ENCODE measurements around the gene EPHA3. TPM values are rescaled to one million over a fixed set of nuclear protein-coding genes. Genes with fewer than 3 reads are reported as not detected.

EPHA3 gene
- total RNA-seq, 1 donor from 2014 or later, result 3.3 TPM

GRCh38 chr3:89395456-89395855, 288.0 kb downstream of the EPHA3 start:
- Histone ChIP-seq H3K9me3 (no peaks in the 10 kb centered on the region), H3K27ac (no peak overlapping the region), H3K4me1 (no peaks in the 10 kb centered on the region), H3K27me3 (no peaks in the 10 kb centered on the region), H3K4me3 (no peak overlapping the region), H3K36me3 (no peaks in the 10 kb centered on the region)
- no peak for DNase-seq (ENCODE audit: low spot score in 2 of 2)
- no peak for TF ChIP-seq CTCF (IDR thresholded peaks at IDR 0.05)
- intact Hi-C loops (cut with DNase I), result no loop called here

GRCh38 chr3:89395996-89396395, 288.6 kb downstream of the EPHA3 start:
- intact Hi-C loops (cut with DNase I), result no loop called here
- Histone ChIP-seq H3K27me3 (no peaks in the 10 kb centered on the region), H3K4me1 (no peaks in the 10 kb centered on the region), H3K9me3 (no peaks in the 10 kb centered on the region), H3K27ac (no peak overlapping the region), H3K4me3 (no peak overlapping the region), H3K36me3 (no peaks in the 10 kb centered on the region)
- no peak for DNase-seq (ENCODE audit: low spot score in 2 of 2)
- TF ChIP-seq CTCF (IDR thresholded peaks at IDR 0.05), result no peak

GRCh38 chr3:89402051-89402450, 294.6 kb downstream of the EPHA3 start:
- no peaks in the 10 kb centered on the region for H3K27me3 ChIP-seq
- no peak overlapping the region for H3K4me3 ChIP-seq
- no peak overlapping the region for H3K27ac ChIP-seq
- DNase-seq (ENCODE audit: low spot score in 2 of 2), result no peak
- no peaks in the 10 kb centered on the region for H3K36me3 ChIP-seq
- intact Hi-C loops (cut with DNase I), result no loop called here
- TF ChIP-seq CTCF (IDR thresholded peaks at IDR 0.05), result no peak
- H3K4me1 ChIP-seq, result no peaks in the 10 kb centered on the region
- H3K9me3 ChIP-seq, result no peaks in the 10 kb centered on the region

- DNase-seq (ENCODE audit: low spot score in 2 of 2), result no peak
- intact Hi-C loops (cut with DNase I), result no loop called here
- Histone ChIP-seq H3K4me3 (no peak overlapping the region), H3K9me3 (no peaks in the 10 kb centered on the region), H3K27ac (no peak overlapping the region), H3K4me1 (no peaks in the 10 kb centered on the region), H3K36me3 (no peaks in the 10 kb centered on the region), H3K27me3 (no peaks in the 10 kb centered on the region)
- no peak for TF ChIP-seq CTCF (IDR thresholded peaks at IDR 0.05)
These were observed 297.8 kb downstream of the EPHA3 start for GRCh38 chr3:89405176-89405575.

GRCh38 chr3:89405593-89405992, 298.2 kb downstream of the EPHA3 start:
- no peak for TF ChIP-seq CTCF (IDR thresholded peaks at IDR 0.05)
- H3K9me3 ChIP-seq, result no peaks in the 10 kb centered on the region
- no peak overlapping the region for H3K27ac ChIP-seq
- H3K4me1 ChIP-seq, result no peaks in the 10 kb centered on the region
- no peak overlapping the region for H3K4me3 ChIP-seq
- no peaks in the 10 kb centered on the region for H3K27me3 ChIP-seq
- H3K36me3 ChIP-seq, result no peaks in the 10 kb centered on the region
- intact Hi-C loops (cut with DNase I), result no loop called here
- DNase-seq (ENCODE audit: low spot score in 2 of 2), result no peak

GRCh38 chr3:89411201-89411600, 303.8 kb downstream of the EPHA3 start:
- Histone ChIP-seq H3K4me1 (no peaks in the 10 kb centered on the region), H3K9me3 (no peaks in the 10 kb centered on the region), H3K36me3 (no peaks in the 10 kb centered on the region), H3K4me3 (no peak overlapping the region), H3K27me3 (no peaks in the 10 kb centered on the region), H3K27ac (no peak overlapping the region)
- DNase-seq (ENCODE audit: low spot score in 2 of 2), result no peak
- no peak for TF ChIP-seq CTCF (IDR thresholded peaks at IDR 0.05)
- intact Hi-C loops (cut with DNase I), result no loop called here

Measured in ascending aorta (tissue), 2 donors.